ENCODE measurements around the gene CTSW. TPM values are rescaled to one million over a fixed set of nuclear protein-coding genes. Genes with fewer than 3 reads are reported as not detected.

CTSW gene
- polyA plus RNA-seq, 2 of the 4 experiments (the other 2 are of a cell fraction): not detected

DNA sequence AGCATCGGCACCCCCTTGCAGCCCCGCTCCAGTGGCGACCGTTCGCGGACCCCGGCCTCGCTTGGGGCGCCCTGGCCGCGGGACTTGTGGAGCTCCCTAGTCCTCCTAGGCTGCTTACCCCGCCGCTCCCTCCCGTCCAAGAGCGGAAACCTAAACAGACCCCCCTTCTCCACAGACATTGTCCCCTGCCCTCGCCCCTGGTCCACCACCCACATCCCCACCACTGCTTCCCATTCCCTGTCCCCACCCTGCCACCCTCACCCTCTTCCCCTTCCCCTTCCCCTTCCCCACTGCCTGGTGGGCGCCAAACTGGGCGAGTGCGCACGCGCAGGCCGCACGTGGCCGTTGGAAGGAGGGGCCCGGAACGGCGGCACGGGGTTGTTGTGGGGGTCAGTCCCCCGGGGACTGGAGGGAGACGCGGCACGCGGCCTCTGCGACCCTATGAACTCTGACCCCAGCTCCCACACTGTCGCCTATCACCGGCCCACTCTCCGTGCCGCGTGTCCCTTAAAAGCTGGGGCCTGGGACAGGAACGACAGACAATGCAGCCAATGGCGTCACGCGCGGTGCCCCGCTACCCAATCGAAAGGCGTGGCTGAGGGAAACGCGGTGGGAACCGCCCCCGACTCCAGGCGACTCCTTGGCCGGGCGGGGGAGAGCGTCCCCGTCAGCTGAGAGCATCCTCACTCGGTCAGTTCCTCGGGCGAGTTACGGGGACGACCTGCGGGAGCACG lies 46.2 kb upstream of the CTSW start, which contains the start of gene SNX32:
TSS of gene SNX32 (plus strand) at position 667 of the 734 bp plus-strand sequence. CDS start 103 bp downstream, outside the sequence.
- CTCF ChIA-PET: interaction anchor here (0.9 to 3.5 kb wide), 5 partner anchors 14 to 128 kb away, joined by 3 to 18 read pairs (median 3); partner anchors contain the start of gene KAT5
- Histone ChIP-seq H3K9me3 (0 out of 3 replicates have a peak, but pooled peaks cover 2% of the 10 kb centered on the region), H3K4me1 (no peaks in the 10 kb centered on the region), H3K4me2 (no peak within 1 kb of the TSS), H3K27ac (no peak within 1 kb of the TSS), H3K4me3 (no peak within 1 kb of the TSS)
- POLR2A ChIA-PET: no interaction called here
- FAIRE-seq (no peak), DNase-seq (ENCODE audit: low read depth in 1 of 2, low spot score in 1 of 2) (no peak), ATAC-seq (peak in 1 of 2 experiments; percentile 87; a peak in 3 of 6 replicates)
- WGBS (ENCODE audit: missing lambda C conversion rate): 62% methylated on average over 42 of the region's 63 CpGs
- TF ChIP-seq MYC (IDR thresholded peaks at IDR 0.05; ENCODE audit: borderline replicate concordance, low read length): no peak
- no peak for TF ChIP-seq RAD21 (conservative IDR thresholded peaks at IDR 0.05 in 1 of 2, IDR thresholded peaks at IDR 0.05 in 1 of 2)
- no peak for TF ChIP-seq NPAS2 (CRISPR knock-in tag; IDR thresholded peaks at IDR 0.05; ENCODE audit: borderline replicate concordance)
- TF ChIP-seq HOXB5 (CRISPR knock-in tag; IDR thresholded peaks at IDR 0.05): no peak

GRCh38 chr11:65834202-65834601 lies 45.4 kb upstream of the CTSW start:
- 65% methylated on average over 6 of the region's 6 CpGs for WGBS (ENCODE audit: missing lambda C conversion rate)
- Histone ChIP-seq H3K4me1 (no peaks in the 10 kb centered on the region), H3K4me3 (no peak overlapping the region), H3K27ac (no peak overlapping the region), H3K9me3 (0 out of 3 replicates have a peak, but pooled peaks cover 2% of the 10 kb centered on the region), H3K4me2 (no peak overlapping the region)
- ChIA-PET CTCF (interaction anchor here (3.5 kb wide), 1 partner anchor 15 kb away, joined by 18 read pairs; no protein-coding TSS in a partner anchor), POLR2A (no interaction called here)
- TF ChIP-seq TP53 (CRISPR knock-in tag; IDR thresholded peaks at IDR 0.05) (no peak), EHMT2 (IDR thresholded peaks at IDR 0.05; ENCODE audit: low read depth) (no peak), KDM5A (IDR thresholded peaks at IDR 0.05) (no peak), PHF8 (IDR thresholded peaks at IDR 0.05; ENCODE audit: borderline replicate concordance, low read depth) (no peak), BHLHE40 (IDR thresholded peaks at IDR 0.05; ENCODE audit: low read depth, low read length) (no peak), RFX5 (IDR thresholded peaks at IDR 0.05) (no peak), NFE2L2 (conservative IDR thresholded peaks at IDR 0.05; ENCODE audit: low read length) (no peak), HOXB13 (CRISPR knock-in tag; IDR thresholded peaks at IDR 0.05; ENCODE audit: low read depth) (no peak), POLR2A (IDR thresholded peaks at IDR 0.05; ENCODE audit: low read length) (no peak), ZC3H11A (IDR thresholded peaks at IDR 0.05) (no peak), RARB (CRISPR knock-in tag; IDR thresholded peaks at IDR 0.05) (no peak)
- TF ChIP-seq, protein P1, sequence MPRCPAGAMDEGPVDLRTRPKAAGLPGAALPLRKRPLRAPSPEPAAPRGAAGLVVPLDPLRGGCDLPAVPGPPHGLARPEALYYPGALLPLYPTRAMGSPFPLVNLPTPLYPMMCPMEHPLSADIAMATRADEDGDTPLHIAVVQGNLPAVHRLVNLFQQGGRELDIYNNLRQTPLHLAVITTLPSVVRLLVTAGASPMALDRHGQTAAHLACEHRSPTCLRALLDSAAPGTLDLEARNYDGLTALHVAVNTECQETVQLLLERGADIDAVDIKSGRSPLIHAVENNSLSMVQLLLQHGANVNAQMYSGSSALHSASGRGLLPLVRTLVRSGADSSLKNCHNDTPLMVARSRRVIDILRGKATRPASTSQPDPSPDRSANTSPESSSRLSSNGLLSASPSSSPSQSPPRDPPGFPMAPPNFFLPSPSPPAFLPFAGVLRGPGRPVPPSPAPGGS (IDR thresholded peaks at IDR 0.05): no peak
- TF ChIP-seq, protein P2, sequence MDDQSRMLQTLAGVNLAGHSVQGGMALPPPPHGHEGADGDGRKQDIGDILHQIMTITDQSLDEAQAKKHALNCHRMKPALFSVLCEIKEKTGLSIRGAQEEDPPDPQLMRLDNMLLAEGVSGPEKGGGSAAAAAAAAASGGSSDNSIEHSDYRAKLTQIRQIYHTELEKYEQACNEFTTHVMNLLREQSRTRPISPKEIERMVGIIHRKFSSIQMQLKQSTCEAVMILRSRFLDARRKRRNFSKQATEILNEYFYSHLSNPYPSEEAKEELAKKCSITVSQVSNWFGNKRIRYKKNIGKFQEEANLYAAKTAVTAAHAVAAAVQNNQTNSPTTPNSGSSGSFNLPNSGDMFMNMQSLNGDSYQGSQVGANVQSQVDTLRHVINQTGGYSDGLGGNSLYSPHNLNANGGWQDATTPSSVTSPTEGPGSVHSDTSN (IDR thresholded peaks at IDR 0.05): no peak
- ATAC-seq (no peak), DNase-seq (ENCODE audit: low read depth in 1 of 2, low spot score in 1 of 2) (no peak), FAIRE-seq (no peak)

DNA sequence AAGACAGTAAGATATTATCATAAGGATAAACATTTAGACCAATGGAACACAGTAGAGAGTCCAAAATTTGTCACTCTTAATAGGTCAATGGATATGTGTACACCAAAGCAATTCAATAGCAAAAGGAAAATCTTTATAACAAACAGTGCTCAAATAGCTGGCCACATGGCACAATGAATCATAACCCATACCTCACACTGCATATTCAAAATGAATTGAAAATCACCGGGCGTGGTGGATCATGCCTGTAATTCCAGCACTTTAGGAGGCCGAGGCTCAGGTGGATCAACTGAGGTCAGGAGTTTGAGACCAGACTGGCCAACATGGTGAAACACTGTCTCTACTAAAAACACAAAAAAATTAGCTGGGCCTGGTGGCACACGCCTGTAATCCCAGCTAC lies 37.5 kb upstream of the CTSW start:
- DNase-seq (ENCODE audit: low read depth in 1 of 2, low spot score in 1 of 2): no peak
- Histone ChIP-seq H3K4me3 (no peak overlapping the region), H3K4me2 (no peak overlapping the region), H3K4me1 (no peaks in the 10 kb centered on the region), H3K9me3 (no peaks in the 10 kb centered on the region), H3K27ac (no peak overlapping the region)
- ATAC-seq: no peak
- no peak for TF ChIP-seq HOXA7 (CRISPR knock-in tag; IDR thresholded peaks at IDR 0.05)
- no peak for TF ChIP-seq BHLHE40 (IDR thresholded peaks at IDR 0.05; ENCODE audit: low read depth, low read length)
- TF ChIP-seq CHD4 (IDR thresholded peaks at IDR 0.05; ENCODE audit: borderline replicate concordance): no peak
- TF ChIP-seq, protein P2 (IDR thresholded peaks at IDR 0.05): no peak
- no peak for TF ChIP-seq JUN (IDR thresholded peaks at IDR 0.05)
- FAIRE-seq: no peak
- ChIA-PET CTCF (interaction anchor here (1.0 kb wide), 1 partner anchor 23 kb away, joined by 6 read pairs; no protein-coding TSS in a partner anchor), POLR2A (no interaction called here)
- 77% methylated on average over 4 of the region's 4 CpGs for WGBS (ENCODE audit: missing lambda C conversion rate)
